Measurements from ENCODE around the gene PTPRG.

The PTPRG gene

DNA sequence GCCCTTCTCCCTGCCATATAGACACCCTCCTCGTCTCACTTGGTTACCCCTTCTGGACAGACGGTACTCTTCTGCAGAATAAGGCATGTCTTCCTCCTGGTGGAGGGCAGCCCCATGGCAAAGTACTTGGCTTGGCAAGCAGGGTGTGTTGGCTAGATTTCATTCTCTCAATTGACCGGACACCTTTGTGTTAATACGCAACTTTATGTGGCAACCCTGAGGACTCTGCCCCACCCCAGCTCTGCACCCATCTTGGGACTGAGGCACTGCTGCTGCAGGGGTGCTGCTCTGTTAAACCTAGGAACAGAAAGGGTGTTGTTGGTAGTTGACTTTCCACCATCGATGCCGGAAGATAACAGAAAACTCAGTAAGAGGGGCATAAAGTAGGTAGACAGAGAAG is 55.2 kb downstream of the PTPRG start:
- in situ Hi-C loops (cut with MboI; ENCODE audit: low sequenced_read_pairs) = no loop called here

DNA sequence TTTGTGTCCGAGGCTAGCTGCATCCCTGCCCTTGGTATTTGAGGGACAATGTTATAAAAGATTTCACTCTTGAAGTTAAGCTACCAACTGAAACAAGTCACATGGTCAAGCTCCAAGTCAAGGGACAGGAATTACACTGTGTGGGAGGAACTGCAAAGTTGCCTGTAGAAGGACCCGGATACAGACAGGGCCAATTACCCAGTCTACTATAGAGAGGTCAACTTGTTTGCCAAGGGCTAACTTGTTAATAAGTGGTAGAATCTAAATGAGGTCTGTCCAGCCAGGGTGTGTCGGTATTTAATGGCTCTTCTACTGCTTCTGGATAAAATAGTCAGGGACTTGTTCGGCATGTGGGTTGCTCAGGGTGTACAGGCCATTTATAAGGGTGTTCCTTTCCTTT is 55.7 kb downstream of the PTPRG start:
- in situ Hi-C loops (cut with MboI; ENCODE audit: low sequenced_read_pairs) = no loop called here

DNA sequence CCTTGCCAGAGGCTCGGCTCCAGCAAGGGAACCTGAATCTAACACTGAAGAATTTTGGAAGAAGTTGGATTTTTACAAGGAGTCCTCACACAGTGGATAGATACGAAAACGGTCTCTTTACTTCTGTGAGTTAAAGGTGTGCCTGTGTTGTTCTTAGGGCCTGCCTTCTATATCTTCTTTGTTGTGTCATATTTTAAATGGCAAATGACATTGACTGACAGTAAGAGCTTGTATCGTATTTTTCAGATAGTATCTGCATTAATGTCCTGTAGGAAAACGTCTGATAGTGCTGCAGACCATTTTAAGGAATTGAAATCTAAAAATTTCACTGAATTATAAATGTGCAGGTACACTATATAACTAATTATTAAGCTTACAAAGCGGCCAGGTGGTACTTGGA is 56.3 kb downstream of the PTPRG start:
- in situ Hi-C loops (cut with MboI; ENCODE audit: low sequenced_read_pairs) = no loop called here

DNA sequence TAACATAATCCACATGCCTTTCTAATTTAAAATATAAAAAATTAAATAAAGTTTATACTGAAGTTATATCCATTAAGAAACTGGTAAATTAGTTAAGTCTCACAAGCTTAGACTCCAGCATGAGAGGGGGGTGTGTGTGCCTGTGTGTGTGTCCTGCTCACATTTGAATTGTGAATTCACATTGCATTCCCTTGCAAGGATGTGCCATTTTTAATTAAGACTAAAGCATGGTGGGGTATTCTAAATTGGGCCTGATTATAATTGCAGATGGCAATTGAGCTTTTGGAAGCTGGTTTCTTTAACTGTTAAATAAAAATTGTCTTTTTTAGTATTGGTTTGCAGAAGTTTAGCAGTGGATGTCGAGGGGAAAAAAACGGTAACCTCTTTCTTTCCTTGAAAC is 56.9 kb downstream of the PTPRG start:
- in situ Hi-C loops (cut with MboI; ENCODE audit: low sequenced_read_pairs) = no loop called here

DNA sequence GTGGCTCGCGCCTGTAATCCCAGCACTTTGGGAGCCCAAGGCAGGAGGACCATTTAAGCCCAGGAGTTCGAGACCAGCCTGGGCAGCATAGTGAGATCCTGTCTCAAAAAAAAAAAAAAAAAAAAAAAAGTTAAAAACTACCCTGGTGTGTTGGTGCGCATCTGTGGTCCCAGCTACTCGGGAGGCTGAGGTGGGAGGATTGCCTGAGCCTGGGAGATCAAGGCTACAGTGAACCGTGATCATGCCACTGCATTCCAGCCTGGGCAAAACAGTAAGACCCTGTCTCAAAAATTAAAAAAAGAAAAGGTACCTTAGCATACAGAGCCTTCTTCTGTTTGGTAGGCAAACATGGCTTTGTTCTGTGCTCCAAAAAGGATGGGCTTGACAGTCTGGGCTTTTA is 57.5 kb downstream of the PTPRG start:
- in situ Hi-C loops (cut with MboI; ENCODE audit: low sequenced_read_pairs) = no loop called here

DNA sequence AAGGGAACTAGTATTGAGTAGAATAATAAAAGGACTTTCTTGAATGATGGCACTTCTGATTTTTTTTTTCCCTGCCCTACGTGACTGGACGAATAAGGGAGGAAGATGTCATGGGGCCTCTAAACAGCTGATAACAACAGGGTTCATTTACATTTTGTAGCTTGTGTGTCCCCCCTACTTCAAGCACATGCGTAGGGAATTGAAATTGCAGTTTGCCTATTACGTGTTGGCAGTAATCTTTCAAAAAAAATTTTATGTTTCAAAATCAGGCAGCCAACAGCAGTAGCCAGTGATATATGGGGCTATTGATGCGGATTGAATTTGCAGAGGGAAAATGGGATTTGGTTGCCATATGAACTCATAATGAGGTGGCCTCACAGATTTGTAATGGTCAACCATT is 58.7 kb downstream of the PTPRG start:
- in situ Hi-C loops (cut with MboI; ENCODE audit: low sequenced_read_pairs) = no loop called here

DNA sequence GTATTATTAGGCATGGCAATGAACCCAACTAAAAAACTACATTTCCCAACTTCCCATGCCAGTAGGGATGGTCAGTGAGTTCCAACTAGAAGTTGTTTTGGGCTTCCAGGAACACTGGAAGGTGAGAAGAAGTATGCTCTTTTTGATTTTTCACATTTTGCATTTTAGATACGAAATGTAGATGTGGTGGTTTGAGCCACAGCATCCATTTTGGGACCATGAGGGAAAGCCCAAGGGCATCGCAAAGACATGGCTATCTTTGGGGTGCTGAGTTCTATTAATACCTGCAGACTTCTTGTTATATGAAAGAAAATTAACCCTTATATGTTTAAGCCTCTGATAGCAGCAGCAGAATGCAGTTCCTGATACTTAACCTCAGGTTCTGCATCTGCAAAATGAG is 62.9 kb downstream of the PTPRG start:
- in situ Hi-C loops (cut with MboI; ENCODE audit: low sequenced_read_pairs) = no loop called here

DNA sequence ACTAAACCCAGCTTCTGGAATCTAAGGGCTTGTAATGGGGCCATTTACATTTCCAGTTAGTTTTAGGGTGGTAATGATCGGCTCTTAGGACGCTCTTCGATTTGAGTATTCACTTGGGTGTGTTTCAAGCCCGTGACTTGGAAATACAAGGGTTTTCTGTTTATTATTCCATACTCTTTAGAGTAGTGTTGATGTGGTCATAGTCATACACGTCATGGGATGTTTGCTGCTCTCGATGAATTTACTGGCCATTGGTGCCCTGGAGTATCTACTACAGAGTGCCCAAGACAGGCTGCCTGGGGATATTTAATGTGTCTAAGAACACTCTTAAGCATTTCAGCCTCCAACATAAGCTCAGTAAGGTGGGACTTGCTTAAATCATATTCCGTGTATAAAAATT is 64.1 kb downstream of the PTPRG start:
- in situ Hi-C loops (cut with MboI; ENCODE audit: low sequenced_read_pairs) = no loop called here

DNA sequence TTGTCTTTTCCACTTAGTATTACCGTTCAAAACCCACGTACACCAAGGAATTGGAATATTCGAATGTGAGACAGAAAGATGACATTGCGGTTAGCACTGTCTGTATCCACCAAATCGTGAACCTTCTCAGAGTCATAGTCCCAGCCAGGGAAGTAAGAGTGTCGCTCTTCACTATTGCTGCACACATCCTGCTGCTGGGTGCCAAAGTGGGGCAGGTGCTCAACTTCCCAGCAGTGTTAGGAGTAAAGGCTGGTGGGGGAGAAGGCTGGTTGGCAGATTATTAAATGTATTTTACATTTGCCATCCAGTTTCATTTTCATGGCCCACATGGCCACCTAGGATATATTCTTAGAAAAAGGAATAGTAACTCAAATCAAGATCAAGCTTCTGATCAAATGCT is 65.1 kb downstream of the PTPRG start:
- in situ Hi-C loops (cut with MboI; ENCODE audit: low sequenced_read_pairs) = no loop called here

DNA sequence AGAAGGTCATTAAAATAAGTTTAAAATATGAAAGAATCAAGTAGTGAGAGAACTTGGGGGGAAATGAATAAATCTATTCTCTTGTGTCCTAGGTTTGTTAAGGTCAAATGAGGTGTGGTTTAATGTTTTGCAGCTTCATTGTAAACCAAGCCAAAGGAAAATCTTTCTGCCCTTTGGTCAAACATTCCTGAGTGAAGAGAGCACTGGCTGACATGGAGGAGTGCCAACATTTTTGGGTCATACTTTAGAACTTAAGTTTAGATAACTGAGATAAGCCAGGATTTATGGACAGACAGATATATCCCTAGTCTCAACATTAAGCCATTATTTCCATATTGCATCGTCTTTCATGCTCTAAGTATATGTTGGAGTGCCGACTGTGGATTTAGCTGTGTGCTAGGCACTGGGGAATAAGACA is 66.4 kb downstream of the PTPRG start:
- in situ Hi-C loops (cut with MboI; ENCODE audit: low sequenced_read_pairs) = no loop called here

DNA sequence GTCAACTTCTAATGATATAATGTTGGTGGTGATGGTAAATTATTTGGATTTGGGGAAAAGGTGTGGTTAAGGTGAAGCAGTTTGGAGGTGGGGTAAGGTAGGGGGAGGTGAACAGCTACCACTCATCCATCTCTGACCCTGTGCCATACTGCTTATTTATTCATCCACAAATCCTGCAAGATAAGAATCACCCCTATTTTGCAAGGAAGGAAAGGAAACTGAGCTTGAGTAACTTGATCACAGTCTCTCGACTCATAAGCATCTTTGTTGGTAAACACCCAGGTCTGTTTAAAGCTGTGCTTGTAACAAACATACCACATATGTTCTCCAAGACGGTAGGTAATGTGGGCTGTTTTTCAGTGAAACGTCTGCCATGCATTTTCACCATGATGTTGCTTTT is 67.3 kb downstream of the PTPRG start:
- in situ Hi-C loops (cut with MboI; ENCODE audit: low sequenced_read_pairs) = no loop called here

DNA sequence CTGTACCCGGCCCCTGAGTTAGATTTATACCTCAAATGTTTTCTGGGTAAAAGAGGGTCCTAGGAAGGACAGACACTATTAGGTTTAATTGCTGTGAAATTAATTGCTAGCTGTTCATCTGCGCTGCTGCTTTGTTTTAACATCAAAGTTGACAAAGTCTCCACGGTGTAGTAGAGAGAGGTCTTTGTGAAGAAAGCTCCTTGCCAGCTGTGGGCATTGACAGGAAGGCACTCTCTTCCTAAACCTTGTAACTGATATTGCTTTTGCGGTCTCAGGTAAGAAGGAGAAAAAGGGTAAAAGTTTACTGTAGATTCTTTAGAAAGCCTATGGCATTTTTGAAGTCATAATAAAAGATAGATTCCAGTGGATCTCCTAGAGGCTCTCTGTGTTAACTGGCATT is 68.1 kb downstream of the PTPRG start:
- in situ Hi-C loops (cut with MboI; ENCODE audit: low sequenced_read_pairs) = no loop called here

DNA sequence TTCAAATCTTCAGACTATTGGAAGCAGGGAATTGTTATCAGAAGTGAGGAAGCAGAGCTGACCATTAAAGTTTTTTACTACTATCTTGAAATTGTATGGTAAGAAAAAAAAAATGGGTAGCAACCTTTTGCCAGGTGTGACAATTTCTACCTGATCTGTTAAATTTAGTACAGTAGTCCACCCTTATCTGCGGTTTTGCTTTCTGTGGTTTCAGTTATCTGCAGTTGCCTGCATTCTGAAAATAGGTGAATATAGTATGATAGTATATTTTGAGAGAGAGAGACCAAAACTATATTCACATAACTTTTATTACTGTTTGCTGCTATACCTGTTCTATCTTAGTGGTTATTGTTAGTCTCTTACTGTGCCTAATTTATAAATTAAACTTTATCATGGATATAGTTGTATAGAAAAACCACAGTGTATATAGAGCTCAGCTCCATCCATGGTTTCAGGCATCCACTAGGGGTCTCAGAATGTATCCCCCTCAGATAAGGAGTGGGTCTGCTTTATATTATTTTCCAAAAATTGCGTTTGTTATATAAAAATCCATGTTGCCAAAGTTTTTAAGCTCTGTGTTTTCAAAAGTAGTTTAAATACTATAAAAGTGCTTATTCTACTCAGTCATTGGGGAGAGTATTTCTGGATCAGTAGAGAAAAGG is 69.9 kb downstream of the PTPRG start:
- in situ Hi-C loops (cut with MboI; ENCODE audit: low sequenced_read_pairs) = no loop called here

DNA sequence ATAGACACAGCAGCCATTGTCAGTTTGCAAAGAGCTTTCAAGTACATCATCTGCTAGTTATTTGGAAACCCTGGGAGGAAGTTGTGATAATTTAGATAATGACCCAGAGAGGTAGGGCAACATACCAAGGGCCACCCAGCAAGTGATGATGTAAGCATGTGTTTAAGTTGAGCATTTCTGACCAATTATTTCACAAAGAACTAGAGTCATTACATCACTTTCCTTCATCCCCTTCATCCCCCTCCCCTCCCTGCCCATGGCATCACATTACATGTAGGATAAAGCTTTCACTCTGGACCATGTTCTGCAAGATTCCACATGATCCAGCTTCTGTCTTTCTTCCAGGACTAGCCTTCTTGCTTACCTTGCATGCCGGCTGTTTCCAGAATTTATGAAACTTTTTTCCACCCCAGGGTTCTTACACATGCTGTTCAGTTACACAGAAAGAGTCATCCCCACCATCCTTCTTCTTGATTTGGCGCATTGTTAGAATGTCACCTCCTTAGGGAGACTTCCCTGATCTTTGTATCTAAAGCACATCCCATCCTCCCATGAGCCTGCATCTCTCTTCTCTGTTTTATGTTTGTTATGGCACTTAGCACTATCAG is 71.3 kb downstream of the PTPRG start:
- in situ Hi-C loops (cut with MboI; ENCODE audit: low sequenced_read_pairs) = no loop called here

DNA sequence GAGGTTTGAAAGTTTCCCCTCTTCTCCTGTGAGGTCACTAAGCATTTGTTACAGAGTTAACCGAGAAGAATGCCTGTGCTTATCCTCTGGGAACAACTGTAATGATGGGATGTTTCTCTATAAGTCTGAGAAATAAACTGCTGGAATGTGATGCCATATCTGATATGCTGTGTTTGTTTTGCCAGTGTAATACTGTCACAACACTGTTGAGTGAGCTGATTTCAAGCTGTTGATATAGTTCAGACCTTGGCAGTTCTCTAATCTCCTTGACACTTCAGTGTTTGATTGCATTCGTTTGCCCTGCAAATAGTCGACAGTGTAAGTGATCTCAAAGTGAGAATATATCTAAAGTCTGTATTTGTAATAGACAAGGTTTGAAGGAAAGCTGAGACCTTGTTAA is 73.3 kb downstream of the PTPRG start:
- in situ Hi-C loops (cut with MboI; ENCODE audit: low sequenced_read_pairs) = no loop called here

DNA sequence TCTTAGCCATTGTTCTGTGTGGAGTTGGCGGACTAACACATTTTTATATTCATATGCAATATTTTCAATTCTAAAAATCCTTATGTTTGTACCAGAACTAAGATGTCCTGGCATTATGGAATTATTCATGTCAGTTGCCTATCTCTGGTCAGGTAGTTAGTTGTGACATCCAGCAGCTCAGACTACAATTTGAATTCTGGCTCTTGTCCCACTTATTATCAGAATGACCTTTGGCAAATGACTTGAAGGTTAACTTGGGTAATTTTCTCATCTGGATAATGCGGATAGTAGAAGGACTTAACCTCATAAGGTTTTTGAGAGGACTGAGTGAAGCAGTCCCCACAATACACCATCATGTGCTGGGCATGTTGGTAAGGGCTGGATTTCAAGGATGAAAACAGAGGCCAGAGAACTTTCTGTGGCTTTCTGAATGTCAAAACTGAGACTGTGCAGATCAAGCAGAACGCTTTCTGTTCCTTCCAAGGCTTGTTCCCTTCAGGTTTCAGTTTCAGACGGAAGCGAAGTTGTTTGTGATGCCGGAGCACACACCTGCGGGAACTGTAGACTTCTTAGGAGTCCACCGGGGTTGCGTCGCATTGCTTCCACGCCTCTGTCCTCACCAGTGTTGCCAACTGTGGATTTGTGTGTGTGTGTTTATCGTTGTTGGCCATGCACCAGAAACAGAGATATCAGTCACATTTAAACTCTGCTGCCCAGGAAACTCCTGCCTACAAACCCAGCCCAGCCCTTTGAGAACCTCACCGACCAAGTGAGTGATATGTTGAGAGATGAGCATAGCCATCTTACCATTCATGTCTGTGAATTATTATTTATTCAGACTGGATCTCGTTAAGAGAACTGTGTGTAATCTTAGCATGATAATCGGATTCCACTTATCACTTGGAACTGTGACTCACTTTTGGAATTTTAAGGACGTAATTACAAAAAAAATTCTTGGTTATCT is 76.0 kb downstream of the PTPRG start:
- in situ Hi-C loops (cut with MboI; ENCODE audit: low sequenced_read_pairs) = no loop called here

DNA sequence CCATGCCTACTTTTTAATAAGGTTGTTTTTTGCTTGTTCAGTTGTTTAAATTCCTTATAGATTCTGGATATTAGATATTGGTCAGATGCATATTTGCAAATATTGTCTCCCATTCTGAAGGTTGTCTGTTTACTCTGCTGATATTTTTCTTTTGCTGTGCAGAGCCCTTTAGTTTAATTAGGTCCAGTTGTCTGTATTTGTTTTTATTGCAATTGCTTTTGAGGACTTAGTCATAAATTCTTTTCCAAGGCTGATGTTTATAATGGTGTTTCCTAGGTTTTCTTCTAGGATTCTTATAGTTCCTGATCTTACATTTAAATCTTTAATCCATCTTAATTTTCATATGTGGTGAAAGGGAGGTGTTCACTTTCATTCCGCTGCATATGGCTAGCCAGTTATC is 77.4 kb downstream of the PTPRG start:
- in situ Hi-C loops (cut with MboI; ENCODE audit: low sequenced_read_pairs) = no loop called here

DNA sequence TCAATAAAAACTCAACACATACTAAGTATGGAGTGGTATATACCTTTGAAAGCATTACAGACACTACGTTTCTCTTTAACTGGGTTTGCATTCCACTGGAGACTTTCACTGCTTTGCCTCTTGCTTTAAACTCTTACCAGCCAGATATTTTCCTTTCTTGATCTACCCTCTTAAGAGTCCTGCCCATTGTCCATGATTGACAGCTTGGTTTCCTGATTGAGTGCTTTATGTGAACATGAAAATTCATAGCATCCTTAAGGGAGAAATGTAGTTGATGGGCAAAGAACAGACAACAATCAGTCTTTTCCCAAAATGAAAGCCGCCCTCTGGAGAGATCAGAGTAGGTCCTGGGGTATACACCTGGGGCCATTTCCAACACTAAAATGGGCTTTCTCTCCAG is 78.6 kb downstream of the PTPRG start:
- in situ Hi-C loops (cut with MboI; ENCODE audit: low sequenced_read_pairs) = no loop called here

DNA sequence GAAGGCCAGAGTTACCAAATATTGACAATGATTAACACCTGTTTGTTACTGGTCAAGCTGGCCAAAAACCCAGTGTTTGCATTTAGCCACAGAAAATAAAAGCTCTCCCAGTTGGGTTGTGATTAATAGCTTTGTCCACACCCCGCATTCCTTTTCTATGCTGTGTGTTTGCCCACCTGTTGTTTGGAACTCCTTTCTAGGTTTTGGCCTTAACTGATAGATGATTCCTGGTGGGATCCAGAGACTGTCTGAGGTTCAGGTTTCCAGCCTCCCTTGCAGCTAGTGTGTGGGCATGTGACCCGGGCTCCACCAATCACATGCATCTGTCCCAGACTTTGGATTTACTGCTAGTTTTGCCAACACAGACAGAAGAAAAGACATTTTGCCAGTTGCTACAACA is 83.8 kb downstream of the PTPRG start:
- in situ Hi-C loops (cut with MboI; ENCODE audit: low sequenced_read_pairs) = no loop called here

DNA sequence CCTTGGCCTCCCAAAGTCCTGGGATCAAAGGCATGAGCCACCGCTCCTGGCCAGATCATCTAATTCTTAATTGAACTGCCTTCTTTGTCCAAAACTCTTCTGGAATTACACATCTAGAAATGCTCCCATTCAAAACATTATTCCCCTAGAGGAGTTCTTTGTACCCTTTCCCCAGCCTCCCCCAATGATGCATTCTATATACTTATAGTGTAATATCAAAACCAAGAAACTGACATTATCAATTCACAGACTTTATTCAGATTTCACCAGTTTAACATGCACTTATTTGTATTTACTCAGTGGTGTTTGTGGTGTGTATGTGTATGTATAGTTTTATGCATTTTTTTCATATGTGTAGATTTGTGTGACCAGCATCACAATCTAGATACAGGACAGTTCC is 85.0 kb downstream of the PTPRG start:
- in situ Hi-C loops (cut with MboI; ENCODE audit: low sequenced_read_pairs) = no loop called here

DNA sequence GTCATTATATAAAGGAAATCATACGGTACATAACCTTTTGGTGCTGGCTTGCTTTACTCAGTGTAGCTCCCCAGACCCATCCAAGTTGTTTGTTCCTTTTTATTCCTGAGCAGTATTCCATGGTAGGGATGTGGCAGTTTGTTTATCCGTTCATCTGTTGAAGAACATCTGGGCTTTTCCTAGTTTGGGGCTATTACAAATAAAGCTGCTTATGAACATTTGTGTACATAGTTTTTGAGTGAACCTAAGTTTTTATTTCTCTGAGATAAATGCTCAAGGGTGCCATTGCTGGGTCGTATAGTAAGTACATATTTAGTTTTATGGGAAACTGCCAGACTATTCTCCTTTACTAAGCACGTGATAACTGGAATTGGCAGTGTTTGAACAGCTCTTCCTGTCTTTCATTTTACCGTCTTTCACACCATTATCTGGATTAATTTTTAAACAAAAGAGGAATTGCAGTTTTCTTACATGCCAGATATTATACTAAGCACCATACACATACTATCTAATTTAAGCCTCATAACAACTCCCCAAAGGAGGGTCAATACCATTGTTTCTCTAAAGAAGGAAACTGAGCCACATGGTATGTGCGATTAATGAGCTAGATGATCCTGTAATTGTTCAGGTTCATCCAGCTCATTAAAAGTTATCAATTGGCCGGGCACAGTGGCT is 85.6 kb downstream of the PTPRG start:
- in situ Hi-C loops (cut with MboI; ENCODE audit: low sequenced_read_pairs) = no loop called here

Measured in hTERT RPE-1 (cell line).